ENCODE data around the gene GLIPR2.

DNA sequence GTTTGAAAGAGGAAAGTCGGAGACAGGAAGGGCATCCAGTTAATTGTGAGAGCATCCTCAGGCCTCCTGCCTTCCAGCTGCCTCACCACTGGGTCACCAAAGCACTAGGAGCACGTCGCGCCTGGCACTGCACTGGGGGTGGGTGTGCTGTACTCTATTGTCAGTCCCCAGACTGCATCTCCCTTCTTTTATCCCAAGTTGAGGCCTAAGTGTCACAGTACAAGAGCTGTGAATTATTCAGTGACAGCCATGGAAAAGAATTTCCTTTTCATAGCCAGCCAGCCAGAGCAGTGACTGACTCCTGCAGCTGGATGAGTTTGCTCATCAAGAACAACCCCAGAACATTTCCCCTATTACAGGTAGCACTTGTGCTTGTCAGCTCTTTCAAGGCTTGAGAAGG, 70.5 kb downstream of the GLIPR2 start:
- TF ChIP-seq, protein P1, sequence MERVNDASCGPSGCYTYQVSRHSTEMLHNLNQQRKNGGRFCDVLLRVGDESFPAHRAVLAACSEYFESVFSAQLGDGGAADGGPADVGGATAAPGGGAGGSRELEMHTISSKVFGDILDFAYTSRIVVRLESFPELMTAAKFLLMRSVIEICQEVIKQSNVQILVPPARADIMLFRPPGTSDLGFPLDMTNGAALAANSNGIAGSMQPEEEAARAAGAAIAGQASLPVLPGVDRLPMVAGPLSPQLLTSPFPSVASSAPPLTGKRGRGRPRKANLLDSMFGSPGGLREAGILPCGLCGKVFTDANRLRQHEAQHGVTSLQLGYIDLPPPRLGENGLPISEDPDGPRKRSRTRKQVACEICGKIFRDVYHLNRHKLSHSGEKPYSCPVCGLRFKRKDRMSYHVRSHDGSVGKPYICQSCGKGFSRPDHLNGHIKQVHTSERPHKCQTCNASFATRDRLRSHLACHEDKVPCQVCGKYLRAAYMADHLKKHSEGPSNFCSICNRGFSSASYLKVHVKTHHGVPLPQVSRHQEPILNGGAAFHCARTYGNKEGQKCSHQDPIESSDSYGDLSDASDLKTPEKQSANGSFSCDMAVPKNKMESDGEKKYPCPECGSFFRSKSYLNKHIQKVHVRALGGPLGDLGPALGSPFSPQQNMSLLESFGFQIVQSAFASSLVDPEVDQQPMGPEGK (tag by site-specific recombination; IDR thresholded peaks at IDR 0.05): no peak
- TF ChIP-seq ZNF184 (tag by site-specific recombination; IDR thresholded peaks at IDR 0.05) (no peak), SP2 (tag by site-specific recombination; IDR thresholded peaks at IDR 0.05) (no peak), ZBTB1 (tag by site-specific recombination; IDR thresholded peaks at IDR 0.05) (no peak), ZNF510 (tag by site-specific recombination; IDR thresholded peaks at IDR 0.05; ENCODE audit: insufficient replicate concordance) (no peak), ZNF654 (tag by site-specific recombination; IDR thresholded peaks at IDR 0.05; ENCODE audit: low read depth) (no peak), ZNF398 (tag by site-specific recombination; IDR thresholded peaks at IDR 0.05) (no peak)
- TF ChIP-seq, protein P2, sequence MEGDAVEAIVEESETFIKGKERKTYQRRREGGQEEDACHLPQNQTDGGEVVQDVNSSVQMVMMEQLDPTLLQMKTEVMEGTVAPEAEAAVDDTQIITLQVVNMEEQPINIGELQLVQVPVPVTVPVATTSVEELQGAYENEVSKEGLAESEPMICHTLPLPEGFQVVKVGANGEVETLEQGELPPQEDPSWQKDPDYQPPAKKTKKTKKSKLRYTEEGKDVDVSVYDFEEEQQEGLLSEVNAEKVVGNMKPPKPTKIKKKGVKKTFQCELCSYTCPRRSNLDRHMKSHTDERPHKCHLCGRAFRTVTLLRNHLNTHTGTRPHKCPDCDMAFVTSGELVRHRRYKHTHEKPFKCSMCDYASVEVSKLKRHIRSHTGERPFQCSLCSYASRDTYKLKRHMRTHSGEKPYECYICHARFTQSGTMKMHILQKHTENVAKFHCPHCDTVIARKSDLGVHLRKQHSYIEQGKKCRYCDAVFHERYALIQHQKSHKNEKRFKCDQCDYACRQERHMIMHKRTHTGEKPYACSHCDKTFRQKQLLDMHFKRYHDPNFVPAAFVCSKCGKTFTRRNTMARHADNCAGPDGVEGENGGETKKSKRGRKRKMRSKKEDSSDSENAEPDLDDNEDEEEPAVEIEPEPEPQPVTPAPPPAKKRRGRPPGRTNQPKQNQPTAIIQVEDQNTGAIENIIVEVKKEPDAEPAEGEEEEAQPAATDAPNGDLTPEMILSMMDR (tag by site-specific recombination; IDR thresholded peaks at IDR 0.05): no peak

Measured in HEK293 (cell line).